ENCODE measurements around the gene NUMA1. TPM values are rescaled to one million over a fixed set of nuclear protein-coding genes. Genes with fewer than 3 reads are reported as not detected.

Gene NUMA1
- total and polyA plus RNA-seq, 2 of the 8 experiments (the other 6 are each of a cell fraction or from before 2014, with no cell fraction given), result 101 to 107 TPM

DNA sequence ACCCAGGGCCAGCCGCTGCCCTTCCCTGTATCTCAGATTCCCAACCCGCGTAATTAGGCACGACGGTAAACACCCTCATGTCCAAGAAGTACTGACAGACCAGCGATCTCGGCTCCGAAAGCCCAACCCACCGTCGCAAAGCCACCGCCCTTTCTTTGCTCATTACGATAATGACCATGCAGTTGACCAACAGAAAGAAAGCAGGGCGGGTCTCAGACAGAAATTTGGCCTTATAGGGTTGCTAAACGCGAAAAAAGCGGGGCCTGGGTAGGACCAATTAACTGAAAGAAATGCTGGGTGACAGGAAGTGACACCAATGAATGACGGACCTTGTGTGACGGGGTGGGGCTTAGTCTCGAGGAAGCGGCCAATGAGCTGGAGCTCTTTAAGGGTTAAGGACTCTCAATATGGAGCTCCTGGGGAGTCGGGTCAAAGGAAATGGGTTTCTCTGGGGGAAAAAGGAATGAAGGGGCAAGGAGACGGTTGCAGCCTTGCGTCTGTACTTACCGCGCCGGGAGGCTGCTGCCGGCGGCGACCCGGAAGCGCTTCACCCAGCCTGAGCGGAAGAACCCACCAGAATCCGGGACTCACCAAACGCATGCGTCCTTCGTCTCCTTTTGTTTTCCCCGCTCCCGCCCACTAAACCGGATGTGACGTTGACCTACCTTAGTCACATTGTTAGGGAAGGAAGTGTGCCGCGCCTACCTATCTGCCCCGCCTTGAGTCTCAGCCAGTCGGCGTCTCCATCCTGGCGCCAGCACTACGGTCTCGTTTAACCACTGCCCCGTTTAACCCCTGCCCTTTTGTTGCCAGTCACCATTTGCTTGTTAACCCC, 32.0 kb upstream of the NUMA1 start, which contains the start of gene ANAPC15 (continued):
- TF ChIP-seq JUN (IDR thresholded peaks at IDR 0.05; ENCODE audit: low read depth, low read length), result no peak
- no peak for TF ChIP-seq TCF12 (IDR thresholded peaks at IDR 0.05; ENCODE audit: low read depth, low read length)
- TF ChIP-seq, protein P1, sequence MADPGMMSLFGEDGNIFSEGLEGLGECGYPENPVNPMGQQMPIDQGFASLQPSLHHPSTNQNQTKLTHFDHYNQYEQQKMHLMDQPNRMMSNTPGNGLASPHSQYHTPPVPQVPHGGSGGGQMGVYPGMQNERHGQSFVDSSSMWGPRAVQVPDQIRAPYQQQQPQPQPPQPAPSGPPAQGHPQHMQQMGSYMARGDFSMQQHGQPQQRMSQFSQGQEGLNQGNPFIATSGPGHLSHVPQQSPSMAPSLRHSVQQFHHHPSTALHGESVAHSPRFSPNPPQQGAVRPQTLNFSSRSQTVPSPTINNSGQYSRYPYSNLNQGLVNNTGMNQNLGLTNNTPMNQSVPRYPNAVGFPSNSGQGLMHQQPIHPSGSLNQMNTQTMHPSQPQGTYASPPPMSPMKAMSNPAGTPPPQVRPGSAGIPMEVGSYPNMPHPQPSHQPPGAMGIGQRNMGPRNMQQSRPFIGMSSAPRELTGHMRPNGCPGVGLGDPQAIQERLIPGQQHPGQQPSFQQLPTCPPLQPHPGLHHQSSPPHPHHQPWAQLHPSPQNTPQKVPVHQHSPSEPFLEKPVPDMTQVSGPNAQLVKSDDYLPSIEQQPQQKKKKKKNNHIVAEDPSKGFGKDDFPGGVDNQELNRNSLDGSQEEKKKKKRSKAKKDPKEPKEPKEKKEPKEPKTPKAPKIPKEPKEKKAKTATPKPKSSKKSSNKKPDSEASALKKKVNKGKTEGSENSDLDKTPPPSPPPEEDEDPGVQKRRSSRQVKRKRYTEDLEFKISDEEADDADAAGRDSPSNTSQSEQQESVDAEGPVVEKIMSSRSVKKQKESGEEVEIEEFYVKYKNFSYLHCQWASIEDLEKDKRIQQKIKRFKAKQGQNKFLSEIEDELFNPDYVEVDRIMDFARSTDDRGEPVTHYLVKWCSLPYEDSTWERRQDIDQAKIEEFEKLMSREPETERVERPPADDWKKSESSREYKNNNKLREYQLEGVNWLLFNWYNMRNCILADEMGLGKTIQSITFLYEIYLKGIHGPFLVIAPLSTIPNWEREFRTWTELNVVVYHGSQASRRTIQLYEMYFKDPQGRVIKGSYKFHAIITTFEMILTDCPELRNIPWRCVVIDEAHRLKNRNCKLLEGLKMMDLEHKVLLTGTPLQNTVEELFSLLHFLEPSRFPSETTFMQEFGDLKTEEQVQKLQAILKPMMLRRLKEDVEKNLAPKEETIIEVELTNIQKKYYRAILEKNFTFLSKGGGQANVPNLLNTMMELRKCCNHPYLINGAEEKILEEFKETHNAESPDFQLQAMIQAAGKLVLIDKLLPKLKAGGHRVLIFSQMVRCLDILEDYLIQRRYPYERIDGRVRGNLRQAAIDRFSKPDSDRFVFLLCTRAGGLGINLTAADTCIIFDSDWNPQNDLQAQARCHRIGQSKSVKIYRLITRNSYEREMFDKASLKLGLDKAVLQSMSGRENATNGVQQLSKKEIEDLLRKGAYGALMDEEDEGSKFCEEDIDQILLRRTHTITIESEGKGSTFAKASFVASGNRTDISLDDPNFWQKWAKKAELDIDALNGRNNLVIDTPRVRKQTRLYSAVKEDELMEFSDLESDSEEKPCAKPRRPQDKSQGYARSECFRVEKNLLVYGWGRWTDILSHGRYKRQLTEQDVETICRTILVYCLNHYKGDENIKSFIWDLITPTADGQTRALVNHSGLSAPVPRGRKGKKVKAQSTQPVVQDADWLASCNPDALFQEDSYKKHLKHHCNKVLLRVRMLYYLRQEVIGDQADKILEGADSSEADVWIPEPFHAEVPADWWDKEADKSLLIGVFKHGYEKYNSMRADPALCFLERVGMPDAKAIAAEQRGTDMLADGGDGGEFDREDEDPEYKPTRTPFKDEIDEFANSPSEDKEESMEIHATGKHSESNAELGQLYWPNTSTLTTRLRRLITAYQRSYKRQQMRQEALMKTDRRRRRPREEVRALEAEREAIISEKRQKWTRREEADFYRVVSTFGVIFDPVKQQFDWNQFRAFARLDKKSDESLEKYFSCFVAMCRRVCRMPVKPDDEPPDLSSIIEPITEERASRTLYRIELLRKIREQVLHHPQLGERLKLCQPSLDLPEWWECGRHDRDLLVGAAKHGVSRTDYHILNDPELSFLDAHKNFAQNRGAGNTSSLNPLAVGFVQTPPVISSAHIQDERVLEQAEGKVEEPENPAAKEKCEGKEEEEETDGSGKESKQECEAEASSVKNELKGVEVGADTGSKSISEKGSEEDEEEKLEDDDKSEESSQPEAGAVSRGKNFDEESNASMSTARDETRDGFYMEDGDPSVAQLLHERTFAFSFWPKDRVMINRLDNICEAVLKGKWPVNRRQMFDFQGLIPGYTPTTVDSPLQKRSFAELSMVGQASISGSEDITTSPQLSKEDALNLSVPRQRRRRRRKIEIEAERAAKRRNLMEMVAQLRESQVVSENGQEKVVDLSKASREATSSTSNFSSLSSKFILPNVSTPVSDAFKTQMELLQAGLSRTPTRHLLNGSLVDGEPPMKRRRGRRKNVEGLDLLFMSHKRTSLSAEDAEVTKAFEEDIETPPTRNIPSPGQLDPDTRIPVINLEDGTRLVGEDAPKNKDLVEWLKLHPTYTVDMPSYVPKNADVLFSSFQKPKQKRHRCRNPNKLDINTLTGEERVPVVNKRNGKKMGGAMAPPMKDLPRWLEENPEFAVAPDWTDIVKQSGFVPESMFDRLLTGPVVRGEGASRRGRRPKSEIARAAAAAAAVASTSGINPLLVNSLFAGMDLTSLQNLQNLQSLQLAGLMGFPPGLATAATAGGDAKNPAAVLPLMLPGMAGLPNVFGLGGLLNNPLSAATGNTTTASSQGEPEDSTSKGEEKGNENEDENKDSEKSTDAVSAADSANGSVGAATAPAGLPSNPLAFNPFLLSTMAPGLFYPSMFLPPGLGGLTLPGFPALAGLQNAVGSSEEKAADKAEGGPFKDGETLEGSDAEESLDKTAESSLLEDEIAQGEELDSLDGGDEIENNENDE (IDR thresholded peaks at IDR 0.05; ENCODE audit: insufficient replicate concordance, low read length), result no peak
- TF ChIP-seq, protein P2, sequence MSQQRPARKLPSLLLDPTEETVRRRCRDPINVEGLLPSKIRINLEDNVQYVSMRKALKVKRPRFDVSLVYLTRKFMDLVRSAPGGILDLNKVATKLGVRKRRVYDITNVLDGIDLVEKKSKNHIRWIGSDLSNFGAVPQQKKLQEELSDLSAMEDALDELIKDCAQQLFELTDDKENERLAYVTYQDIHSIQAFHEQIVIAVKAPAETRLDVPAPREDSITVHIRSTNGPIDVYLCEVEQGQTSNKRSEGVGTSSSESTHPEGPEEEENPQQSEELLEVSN (IDR thresholded peaks at IDR 0.05), result peak; percentile 84
- peak; percentile 99 for TF ChIP-seq POLR2AphosphoS5 (IDR thresholded peaks at IDR 0.05; ENCODE audit: low read depth, low read length)
- TF ChIP-seq, protein P3, sequence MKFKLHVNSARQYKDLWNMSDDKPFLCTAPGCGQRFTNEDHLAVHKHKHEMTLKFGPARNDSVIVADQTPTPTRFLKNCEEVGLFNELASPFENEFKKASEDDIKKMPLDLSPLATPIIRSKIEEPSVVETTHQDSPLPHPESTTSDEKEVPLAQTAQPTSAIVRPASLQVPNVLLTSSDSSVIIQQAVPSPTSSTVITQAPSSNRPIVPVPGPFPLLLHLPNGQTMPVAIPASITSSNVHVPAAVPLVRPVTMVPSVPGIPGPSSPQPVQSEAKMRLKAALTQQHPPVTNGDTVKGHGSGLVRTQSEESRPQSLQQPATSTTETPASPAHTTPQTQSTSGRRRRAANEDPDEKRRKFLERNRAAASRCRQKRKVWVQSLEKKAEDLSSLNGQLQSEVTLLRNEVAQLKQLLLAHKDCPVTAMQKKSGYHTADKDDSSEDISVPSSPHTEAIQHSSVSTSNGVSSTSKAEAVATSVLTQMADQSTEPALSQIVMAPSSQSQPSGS (IDR thresholded peaks at IDR 0.05; ENCODE audit: low read length), result 0 out of 2 replicates have a peak, but pooled peaks have one; percentile 40
- TF ChIP-seq CREB1 (IDR thresholded peaks at IDR 0.05), result peak; percentile 83
